DOHH2 (cell line): ENCODE data around the gene GXYLT2.

Experiments
- CTCF ChIP-seq: fragments of 200-600 bp; sonication (generic); IDR thresholded peaks from one replicate; pipeline ENCODE4 v1.5.1; 2014; ENCODE audit warnings: antibody characterized with exemption, mild to moderate bottlenecking, low read depth, low read length; ENCODE audit not compliant: poor library complexity, severe bottlenecking
- EZH2phosphoT487 ChIP-seq: fragments of 200-600 bp; sonication (generic); IDR thresholded peaks from 2 replicates; pipeline ENCODE4 v1.6.1; 2017; ENCODE audit warnings: borderline replicate concordance, mild to moderate bottlenecking, antibody characterized with exemption, low read length, moderate library complexity, mixed read lengths

GRCh38 chr3:72903004-72903403 is 15.2 kb downstream of the GXYLT2 start:
- TF ChIP-seq CTCF (no peak), EZH2phosphoT487 (no peak)
